ENCODE measurements around the gene GLRB. TPM values are rescaled to one million over a fixed set of nuclear protein-coding genes. Genes with fewer than 3 reads are reported as not detected.

Gene GLRB
- polyA plus RNA-seq, 2 of the 4 experiments (the other 2 are of a cell fraction) = 1.8 to 3.1 TPM

DNA sequence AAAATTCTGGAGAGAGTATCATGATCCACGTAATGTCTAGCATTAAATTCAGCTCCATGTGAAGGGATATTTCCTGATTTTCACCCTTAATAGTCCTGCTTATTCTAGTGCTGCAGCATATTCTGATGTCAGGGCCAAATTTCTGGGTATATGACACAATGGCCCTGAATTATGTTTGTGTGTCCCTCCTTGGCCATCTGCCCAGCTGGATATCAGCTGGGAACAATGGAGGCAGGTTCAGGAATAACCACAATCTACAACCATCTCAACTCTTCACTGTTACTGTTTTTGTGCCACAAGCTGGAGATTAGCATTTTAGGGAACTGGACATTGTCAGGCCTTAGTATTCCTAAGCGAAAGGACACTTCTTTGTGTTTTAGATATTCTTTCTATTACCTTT, 3.5 kb downstream of the GLRB start:
- CTCF ChIA-PET = no interaction called here
- 88% methylated on average over 2 of the region's 2 CpGs for WGBS (ENCODE audit: missing lambda C conversion rate)
- DNase-seq (ENCODE audit: low read depth in 1 of 2, low spot score in 1 of 2) (no peak), FAIRE-seq (no peak), ATAC-seq (no peak)
- Histone ChIP-seq H3K4me2 (no peak overlapping the region), H3K4me1 (no peaks in the 10 kb centered on the region), H3K27ac (no peak overlapping the region), H3K9me3 (no peaks in the 10 kb centered on the region), H3K4me3 (no peak overlapping the region)
- POLR2A ChIA-PET = no interaction called here
- TF ChIP-seq MAZ (IDR thresholded peaks at IDR 0.05; ENCODE audit: borderline replicate concordance, low read depth, low read length) (no peak), JUN (IDR thresholded peaks at IDR 0.05) (no peak)

DNA sequence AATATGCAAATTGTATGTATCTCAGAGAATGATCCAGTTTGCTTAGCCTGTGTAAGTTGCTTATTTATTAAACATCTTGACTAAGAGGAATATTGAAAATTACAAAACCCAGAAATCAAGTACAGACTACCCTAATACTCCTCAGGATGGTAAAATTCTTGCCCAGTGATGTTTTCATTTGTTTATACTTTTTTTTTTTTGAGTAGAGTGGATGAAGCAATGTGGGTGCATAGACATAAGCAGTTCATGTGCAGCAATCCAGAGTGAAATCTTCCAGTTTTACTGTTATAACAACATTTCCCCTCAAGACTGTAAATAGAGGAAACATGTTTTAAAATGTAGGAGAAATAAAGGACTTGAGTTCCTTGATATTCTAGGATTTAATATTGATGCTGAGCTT, 4.7 kb downstream of the GLRB start:
- no peak for FAIRE-seq
- no peaks in the 10 kb centered on the region for H3K4me1 ChIP-seq
- POLR2A ChIA-PET = no interaction called here
- no peak overlapping the region for H3K4me3 ChIP-seq
- H3K4me2 ChIP-seq = no peak overlapping the region
- DNase-seq (ENCODE audit: low read depth in 1 of 2, low spot score in 1 of 2) = no peak
- H3K27ac ChIP-seq = no peak overlapping the region
- H3K9me3 ChIP-seq = no peaks in the 10 kb centered on the region
- ATAC-seq = no peak
- TF ChIP-seq, protein P1, sequence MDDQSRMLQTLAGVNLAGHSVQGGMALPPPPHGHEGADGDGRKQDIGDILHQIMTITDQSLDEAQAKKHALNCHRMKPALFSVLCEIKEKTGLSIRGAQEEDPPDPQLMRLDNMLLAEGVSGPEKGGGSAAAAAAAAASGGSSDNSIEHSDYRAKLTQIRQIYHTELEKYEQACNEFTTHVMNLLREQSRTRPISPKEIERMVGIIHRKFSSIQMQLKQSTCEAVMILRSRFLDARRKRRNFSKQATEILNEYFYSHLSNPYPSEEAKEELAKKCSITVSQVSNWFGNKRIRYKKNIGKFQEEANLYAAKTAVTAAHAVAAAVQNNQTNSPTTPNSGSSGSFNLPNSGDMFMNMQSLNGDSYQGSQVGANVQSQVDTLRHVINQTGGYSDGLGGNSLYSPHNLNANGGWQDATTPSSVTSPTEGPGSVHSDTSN (IDR thresholded peaks at IDR 0.05) = no peak
- CTCF ChIA-PET = no interaction called here

DNA sequence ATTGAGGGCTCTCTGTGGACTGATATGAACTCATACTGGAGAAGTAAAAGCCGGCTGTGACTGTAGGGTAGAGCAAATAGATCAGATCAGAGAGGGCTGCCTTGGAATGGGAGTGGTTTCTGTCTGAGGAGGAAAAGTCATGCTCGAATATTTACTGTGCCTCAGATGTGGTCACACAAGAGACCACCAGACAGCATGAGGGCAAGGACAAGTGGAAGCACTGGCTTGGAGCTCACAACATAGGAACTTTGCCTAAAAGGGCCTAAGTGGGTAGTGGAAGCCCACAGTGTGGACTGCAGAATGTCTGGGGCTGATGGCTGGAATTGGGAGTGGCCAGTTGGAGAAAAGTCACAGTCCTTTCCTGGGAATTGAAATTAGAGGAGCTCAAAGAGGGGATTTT, 19.8 kb downstream of the GLRB start:
- no peak overlapping the region for H3K4me2 ChIP-seq
- ATAC-seq = no peak
- ChIA-PET CTCF (no interaction called here), POLR2A (no interaction called here)
- DNase-seq (ENCODE audit: low read depth in 1 of 2, low spot score in 1 of 2) = no peak
- no peak overlapping the region for H3K4me3 ChIP-seq
- no peaks in the 10 kb centered on the region for H3K4me1 ChIP-seq
- FAIRE-seq = no peak
- 42% methylated on average over 2 of the region's 2 CpGs for WGBS (ENCODE audit: missing lambda C conversion rate)
- H3K9me3 ChIP-seq = no peaks in the 10 kb centered on the region
- TF ChIP-seq CHD4 (IDR thresholded peaks at IDR 0.05; ENCODE audit: borderline replicate concordance) (no peak), RAD21 (conservative IDR thresholded peaks at IDR 0.05 in 1 of 2, IDR thresholded peaks at IDR 0.05 in 1 of 2) (no peak), RNF2 (IDR thresholded peaks at IDR 0.05; ENCODE audit: borderline replicate concordance, low read depth) (no peak), FOSB (CRISPR knock-in tag; IDR thresholded peaks at IDR 0.05) (no peak), MAZ (IDR thresholded peaks at IDR 0.05; ENCODE audit: borderline replicate concordance, low read depth, low read length) (no peak)
- TF ChIP-seq, protein P2, sequence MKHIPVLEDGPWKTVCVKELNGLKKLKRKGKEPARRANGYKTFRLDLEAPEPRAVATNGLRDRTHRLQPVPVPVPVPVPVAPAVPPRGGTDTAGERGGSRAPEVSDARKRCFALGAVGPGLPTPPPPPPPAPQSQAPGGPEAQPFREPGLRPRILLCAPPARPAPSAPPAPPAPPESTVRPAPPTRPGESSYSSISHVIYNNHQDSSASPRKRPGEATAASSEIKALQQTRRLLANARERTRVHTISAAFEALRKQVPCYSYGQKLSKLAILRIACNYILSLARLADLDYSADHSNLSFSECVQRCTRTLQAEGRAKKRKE (CRISPR knock-in tag; IDR thresholded peaks at IDR 0.05; ENCODE audit: low read depth) = no peak
- TF ChIP-seq, protein P3, sequence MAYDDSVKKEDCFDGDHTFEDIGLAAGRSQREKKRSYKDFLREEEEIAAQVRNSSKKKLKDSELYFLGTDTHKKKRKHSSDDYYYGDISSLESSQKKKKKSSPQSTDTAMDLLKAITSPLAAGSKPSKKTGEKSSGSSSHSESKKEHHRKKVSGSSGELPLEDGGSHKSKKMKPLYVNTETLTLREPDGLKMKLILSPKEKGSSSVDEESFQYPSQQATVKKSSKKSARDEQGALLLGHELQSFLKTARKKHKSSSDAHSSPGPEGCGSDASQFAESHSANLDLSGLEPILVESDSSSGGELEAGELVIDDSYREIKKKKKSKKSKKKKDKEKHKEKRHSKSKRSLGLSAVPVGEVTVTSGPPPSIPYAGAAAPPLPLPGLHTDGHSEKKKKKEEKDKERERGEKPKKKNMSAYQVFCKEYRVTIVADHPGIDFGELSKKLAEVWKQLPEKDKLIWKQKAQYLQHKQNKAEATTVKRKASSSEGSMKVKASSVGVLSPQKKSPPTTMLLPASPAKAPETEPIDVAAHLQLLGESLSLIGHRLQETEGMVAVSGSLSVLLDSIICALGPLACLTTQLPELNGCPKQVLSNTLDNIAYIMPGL (CRISPR knock-in tag; IDR thresholded peaks at IDR 0.05; ENCODE audit: borderline replicate concordance) = no peak
- TF ChIP-seq, protein P4, sequence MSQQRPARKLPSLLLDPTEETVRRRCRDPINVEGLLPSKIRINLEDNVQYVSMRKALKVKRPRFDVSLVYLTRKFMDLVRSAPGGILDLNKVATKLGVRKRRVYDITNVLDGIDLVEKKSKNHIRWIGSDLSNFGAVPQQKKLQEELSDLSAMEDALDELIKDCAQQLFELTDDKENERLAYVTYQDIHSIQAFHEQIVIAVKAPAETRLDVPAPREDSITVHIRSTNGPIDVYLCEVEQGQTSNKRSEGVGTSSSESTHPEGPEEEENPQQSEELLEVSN (IDR thresholded peaks at IDR 0.05; ENCODE audit: borderline replicate concordance, low read depth) = no peak
- H3K27ac ChIP-seq = no peak overlapping the region

DNA sequence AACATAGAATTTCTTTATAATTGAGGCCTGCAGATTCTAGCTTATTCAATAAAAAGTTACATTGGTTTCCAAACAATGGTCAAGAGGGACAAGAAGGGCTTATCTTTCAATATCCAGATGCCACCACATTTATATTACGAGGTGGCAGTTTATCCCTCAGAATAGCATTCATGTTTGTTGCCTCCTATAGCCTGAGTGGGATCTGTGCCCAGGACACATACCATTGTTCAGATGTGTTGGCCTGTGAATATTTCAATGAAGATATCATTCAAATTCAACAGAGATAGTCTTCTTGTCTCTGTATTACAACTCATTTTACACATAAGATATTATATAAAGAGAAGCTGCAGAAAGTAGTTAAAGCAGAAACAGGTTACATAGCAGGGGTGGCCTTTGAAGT, 20.5 kb downstream of the GLRB start:
- DNase-seq (ENCODE audit: low read depth in 1 of 2, low spot score in 1 of 2) (no peak), ATAC-seq (no peak), FAIRE-seq (no peak)
- POLR2A ChIA-PET = no interaction called here
- CTCF ChIA-PET = no interaction called here
- no peak overlapping the region for H3K4me2 ChIP-seq
- H3K27ac ChIP-seq = no peak overlapping the region
- WGBS (ENCODE audit: missing lambda C conversion rate) = 57% methylated on average over 1 of the region's 1 CpG
- no peaks in the 10 kb centered on the region for H3K4me1 ChIP-seq
- H3K4me3 ChIP-seq = no peak overlapping the region
- no peaks in the 10 kb centered on the region for H3K9me3 ChIP-seq
- no peak for TF ChIP-seq POLR2A (IDR thresholded peaks at IDR 0.05; ENCODE audit: low read length)
- no peak for TF ChIP-seq CEBPB (IDR thresholded peaks at IDR 0.05)
- TF ChIP-seq, protein P5, sequence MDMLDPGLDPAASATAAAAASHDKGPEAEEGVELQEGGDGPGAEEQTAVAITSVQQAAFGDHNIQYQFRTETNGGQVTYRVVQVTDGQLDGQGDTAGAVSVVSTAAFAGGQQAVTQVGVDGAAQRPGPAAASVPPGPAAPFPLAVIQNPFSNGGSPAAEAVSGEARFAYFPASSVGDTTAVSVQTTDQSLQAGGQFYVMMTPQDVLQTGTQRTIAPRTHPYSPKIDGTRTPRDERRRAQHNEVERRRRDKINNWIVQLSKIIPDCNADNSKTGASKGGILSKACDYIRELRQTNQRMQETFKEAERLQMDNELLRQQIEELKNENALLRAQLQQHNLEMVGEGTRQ (IDR thresholded peaks at IDR 0.05) = no peak
- no peak for TF ChIP-seq ZSCAN20 (CRISPR knock-in tag; IDR thresholded peaks at IDR 0.05)
- TF ChIP-seq, protein P6, sequence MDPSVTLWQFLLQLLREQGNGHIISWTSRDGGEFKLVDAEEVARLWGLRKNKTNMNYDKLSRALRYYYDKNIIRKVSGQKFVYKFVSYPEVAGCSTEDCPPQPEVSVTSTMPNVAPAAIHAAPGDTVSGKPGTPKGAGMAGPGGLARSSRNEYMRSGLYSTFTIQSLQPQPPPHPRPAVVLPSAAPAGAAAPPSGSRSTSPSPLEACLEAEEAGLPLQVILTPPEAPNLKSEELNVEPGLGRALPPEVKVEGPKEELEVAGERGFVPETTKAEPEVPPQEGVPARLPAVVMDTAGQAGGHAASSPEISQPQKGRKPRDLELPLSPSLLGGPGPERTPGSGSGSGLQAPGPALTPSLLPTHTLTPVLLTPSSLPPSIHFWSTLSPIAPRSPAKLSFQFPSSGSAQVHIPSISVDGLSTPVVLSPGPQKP (IDR thresholded peaks at IDR 0.05; ENCODE audit: low read depth, low read length) = no peak
- no peak for TF ChIP-seq NR3C1 (IDR thresholded peaks at IDR 0.05)
- no peak for TF ChIP-seq RCOR1 (IDR thresholded peaks at IDR 0.05; ENCODE audit: low read depth, low read length)
- no peak for TF ChIP-seq TP53 (CRISPR knock-in tag; IDR thresholded peaks at IDR 0.05)
- no peak for TF ChIP-seq JUN (IDR thresholded peaks at IDR 0.05)
- TF ChIP-seq, protein P4 (IDR thresholded peaks at IDR 0.05; ENCODE audit: borderline replicate concordance, low read depth) = no peak
- TF ChIP-seq ZFP36 (IDR thresholded peaks at IDR 0.05; ENCODE audit: borderline replicate concordance, partially characterized antibody) = no peak
- TF ChIP-seq, protein P1 (IDR thresholded peaks at IDR 0.05) = no peak
- no peak for TF ChIP-seq KDM1A (IDR thresholded peaks at IDR 0.05; ENCODE audit: low read depth)
- TF ChIP-seq, protein P7, sequence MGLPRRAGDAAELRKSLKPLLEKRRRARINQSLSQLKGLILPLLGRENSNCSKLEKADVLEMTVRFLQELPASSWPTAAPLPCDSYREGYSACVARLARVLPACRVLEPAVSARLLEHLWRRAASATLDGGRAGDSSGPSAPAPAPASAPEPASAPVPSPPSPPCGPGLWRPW (IDR thresholded peaks at IDR 0.05) = no peak
